WI38 (cell line): ENCODE data around the gene ZNF19.

Experiments
- H3K4me3 ChIP-seq: 2 replicates; pipeline ENCODE4 v1.5.1; 2011; ENCODE audit warnings: low read depth, mild to moderate bottlenecking, control low read depth, low read length
- CTCF ChIP-seq: IDR thresholded peaks from 2 replicates; pipeline ENCODE4 v1.5.1; 2012; ENCODE audit warnings: low read depth, mild to moderate bottlenecking, control low read depth, low read length

The ZNF19 gene

DNA sequence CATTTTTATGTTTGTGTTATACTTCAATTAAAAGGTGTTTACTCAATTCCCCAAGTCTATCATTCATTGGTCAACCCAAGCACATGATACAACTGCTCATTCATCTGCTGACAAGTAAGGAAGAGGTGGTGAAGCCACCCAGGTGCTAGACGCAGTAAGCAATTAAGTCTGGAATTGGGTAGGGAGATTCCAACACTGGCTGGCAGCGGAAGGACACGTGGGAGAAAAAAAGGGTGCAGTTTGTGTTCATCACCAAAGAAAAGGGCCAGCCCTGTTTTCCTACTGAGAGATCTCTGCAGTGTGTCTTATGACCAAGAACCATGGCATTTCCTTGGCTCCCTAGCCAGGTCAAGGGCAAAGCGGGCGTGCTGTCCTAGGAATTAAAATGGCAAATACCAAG, 15.2 kb downstream of the ZNF19 start:
- no peak overlapping the region for H3K4me3 ChIP-seq

DNA sequence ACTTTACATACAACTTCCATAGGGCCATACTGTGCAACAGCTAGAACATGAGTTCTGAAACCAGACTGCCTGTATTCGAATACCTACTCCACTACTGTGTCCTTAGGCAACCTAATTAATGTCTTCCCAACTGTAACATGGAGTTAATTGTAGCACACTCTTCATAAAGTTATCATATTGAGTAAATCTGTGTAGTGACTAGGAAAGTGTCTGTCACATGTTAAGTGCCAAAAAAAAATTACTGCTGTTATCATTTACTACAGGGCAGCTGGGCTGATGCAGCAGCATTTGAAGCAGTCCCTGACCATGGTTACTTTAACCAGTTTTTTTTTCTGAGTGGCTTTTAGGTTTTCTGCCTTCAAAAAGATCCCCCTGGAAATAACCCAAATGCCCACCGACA, 16.2 kb downstream of the ZNF19 start:
- H3K4me3 ChIP-seq = no peak overlapping the region
- TF ChIP-seq CTCF = no peak

More for the DNA sequence above, 15.2 kb downstream of the ZNF19 start:
- no peak for TF ChIP-seq CTCF

GRCh38 chr16:71472051-71472450, 17.1 kb downstream of the ZNF19 start:
- no peak overlapping the region for H3K4me3 ChIP-seq
- TF ChIP-seq CTCF = no peak

DNA sequence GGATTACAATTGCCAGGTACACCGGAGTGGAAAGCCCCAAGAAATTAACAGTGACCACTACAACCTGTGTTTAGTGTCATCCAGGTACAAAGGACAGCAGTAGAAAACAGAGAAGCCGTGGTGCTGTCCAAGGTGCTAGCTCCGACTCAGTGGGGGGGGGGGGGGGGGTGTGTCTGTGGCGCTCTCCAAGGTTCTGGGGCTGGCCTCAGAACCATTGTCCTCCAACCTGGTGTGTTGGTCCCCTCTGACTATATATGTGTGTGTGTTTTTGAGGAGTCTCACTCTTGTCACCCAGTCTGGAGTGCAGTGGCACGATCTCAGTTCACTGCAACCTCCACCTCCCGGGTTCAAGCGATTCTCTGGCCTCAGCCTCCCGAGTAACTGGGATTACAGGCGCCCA, 21.3 kb downstream of the ZNF19 start:
- no peak for TF ChIP-seq CTCF
- no peak overlapping the region for H3K4me3 ChIP-seq

DNA sequence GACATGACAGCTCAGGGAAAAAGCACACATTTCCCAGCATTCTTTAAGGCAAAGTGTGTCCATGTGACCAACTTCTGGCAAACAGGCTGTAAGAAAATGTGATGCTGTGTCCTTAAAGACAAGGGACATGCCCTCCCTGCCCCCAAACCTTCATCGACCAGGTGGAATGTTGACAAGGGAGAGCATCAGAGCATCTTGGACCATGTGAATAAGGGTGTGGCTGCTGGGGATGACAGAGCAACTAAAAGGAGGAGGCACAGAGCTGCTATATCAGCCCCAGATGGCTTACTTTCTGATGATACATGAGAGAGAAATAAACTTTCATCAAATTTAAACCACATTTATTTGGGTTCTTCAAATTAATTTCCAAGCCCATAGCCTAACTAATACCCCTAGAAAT, 24.9 kb downstream of the ZNF19 start:
- TF ChIP-seq CTCF = no peak
- H3K4me3 ChIP-seq = no peak overlapping the region

- peak within 1 kb of the TSS; percentile 99 for H3K4me3 ChIP-seq
Observed at GRCh38 chr16:71461686-71462648, 27.2 kb downstream of the ZNF19 start, which contains the start of gene ZNF23. TSS of gene ZNF23 (minus strand) at chr16:71462247. CDS start at chr16:71456796, 5,451 bp downstream.

More at GRCh38 chr16:71461686-71462648, 27.2 kb downstream of the ZNF19 start, which contains the start of gene ZNF23:
- no peak for TF ChIP-seq CTCF
